Ectodermal cell (in vitro differentiated cells): ENCODE results near the gene RPLP2.

Experiments used
- H3K27ac ChIP-seq: 2 replicates; pipeline ENCODE4 v1.7.0; 2013; ENCODE audit warnings: mild to moderate bottlenecking, low read depth, low read length; ENCODE audit not compliant: insufficient read depth, poor library complexity, severe bottlenecking
- H3K27me3 ChIP-seq: 2 replicates; pipeline ENCODE4 v1.7.0; 2013; ENCODE audit warnings: mild to moderate bottlenecking, low read length; ENCODE audit not compliant: insufficient read depth, control insufficient read depth, poor library complexity, severe bottlenecking
- H3K36me3 ChIP-seq: one replicate; pipeline ENCODE4 v1.7.0; 2013; ENCODE audit warnings: low read length; ENCODE audit not compliant: control insufficient read depth, insufficient read depth
- H3K4me1 ChIP-seq: one replicate; pipeline ENCODE4 v1.7.0; 2013; ENCODE audit warnings: low read length; ENCODE audit not compliant: control insufficient read depth, insufficient read depth
- H3K4me3 ChIP-seq: 2 replicates; pipeline ENCODE4 v1.7.0; 2013; ENCODE audit warnings: low read depth, low read length, control low read depth; ENCODE audit not compliant: insufficient read depth
- H3K9me3 ChIP-seq: 2 replicates; pipeline ENCODE4 v1.7.0; 2013; ENCODE audit warnings: mild to moderate bottlenecking, low read length, moderate library complexity; ENCODE audit not compliant: control insufficient read depth
- WGBS, 2 experiments: methylation state at CpG; one replicate each; pipeline ENCODE4 v1.1.7; 2013; ENCODE audit warnings: missing lambda C conversion rate in 2 of 2; 5-methylcytosine and 5-hydroxymethylcytosine counted together

Gene RPLP2

GRCh38 chr11:862081-862661 lies 52.4 kb downstream of the RPLP2 start:
- Histone ChIP-seq H3K27me3 (no peaks in the 10 kb centered on the region), H3K36me3 (no peaks in the 10 kb centered on the region), H3K4me1 (peaks cover 35% of the 10 kb centered on the region), H3K9me3 (no peaks in the 10 kb centered on the region), H3K27ac (no peak overlapping the region), H3K4me3 (no peak overlapping the region)
- WGBS, 2 experiments = 69 to 70% methylated on average over 20 of the region's 20 CpGs
